GM12878 (cell line): Measurements from ENCODE around the gene SMAP1. TPM values are rescaled to one million over a fixed set of nuclear protein-coding genes. Genes with fewer than 3 reads are reported as not detected.
A peak's percentile ranks its signal among the peaks of the same experiment; 100 is the strongest.

ENCODE experiments used
- BACH1 ChIP-seq: fragments of 450-650 bp; IDR thresholded peaks from 2 replicates; pipeline ENCODE4 v1.6.1; 2017; ENCODE audit warnings: mild to moderate bottlenecking, borderline replicate concordance
- DPF2 ChIP-seq: fragments of 450-650 bp; IDR thresholded peaks from 2 replicates; pipeline ENCODE4 v1.6.1; 2017; ENCODE audit warnings: mild to moderate bottlenecking
- EED ChIP-seq: sonication (generic); IDR thresholded peaks from 2 replicates; pipeline ENCODE4 v1.6.1; 2016; ENCODE audit warnings: antibody characterized with exemption, low read depth
- GABPA ChIP-seq: IDR thresholded peaks from 2 replicates; pipeline ENCODE4 v1.6.1; 2014; ENCODE audit warnings: antibody characterized with exemption, low read depth, mild to moderate bottlenecking, inconsistent platforms
- HCFC1 ChIP-seq: fragments of 150-350 bp; IDR thresholded peaks from 2 replicates; pipeline ENCODE4 v1.6.1; 2014; ENCODE audit warnings: low read length
- HDGF ChIP-seq: fragments of 450-650 bp; IDR thresholded peaks from 2 replicates; pipeline ENCODE4 v1.6.1; 2016; ENCODE audit warnings: antibody characterized with exemption
- HSF1 ChIP-seq: fragments of 150-350 bp; IDR thresholded peaks from 2 replicates; pipeline ENCODE4 v1.6.1; 2014; ENCODE audit warnings: mild to moderate bottlenecking, low read depth, low read length
- MEF2B ChIP-seq: fragments of 450-650 bp; IDR thresholded peaks from 2 replicates; pipeline ENCODE4 v1.6.1; 2018; ENCODE audit warnings: mild to moderate bottlenecking, moderate library complexity; ENCODE audit not compliant: partially characterized antibody, poor library complexity, severe bottlenecking
- MTA2 ChIP-seq: fragments of 450-650 bp; IDR thresholded peaks from 2 replicates; pipeline ENCODE4 v1.6.1; 2016; ENCODE audit warnings: low read depth, mild to moderate bottlenecking, moderate library complexity
- NFXL1 ChIP-seq: fragments of 450-650 bp; IDR thresholded peaks from 2 replicates; pipeline ENCODE4 v1.6.1; 2017; ENCODE audit warnings: antibody characterized with exemption, mild to moderate bottlenecking, borderline replicate concordance
- NFYA ChIP-seq: IDR thresholded peaks from 2 replicates; pipeline ENCODE4 v1.6.1; 2011; ENCODE audit warnings: low read depth, mild to moderate bottlenecking, low read length, improper control_type of control experiment, borderline replicate concordance
- NR2F1 ChIP-seq: fragments of 450-650 bp; conservative IDR thresholded peaks from 2 replicates; pipeline ENCODE4 v1.6.1; 2017; ENCODE audit warnings: mild to moderate bottlenecking
- PAX5 ChIP-seq: IDR thresholded peaks from 2 replicates; pipeline ENCODE4 v1.6.1; 2011; ENCODE audit warnings: low read depth, low read length, borderline replicate concordance
- RBBP5 ChIP-seq: fragments of 200-600 bp; sonication (generic); conservative IDR thresholded peaks from 2 replicates; pipeline ENCODE4 v1.6.1; 2016
- RCOR1 ChIP-seq: conservative IDR thresholded peaks from 2 replicates; pipeline ENCODE4 v1.6.1; 2012; ENCODE audit warnings: low read depth, low read length, improper control_type of control experiment
- RELB ChIP-seq: fragments of 450-650 bp; IDR thresholded peaks from 2 replicates; pipeline ENCODE4 v1.6.1; 2017; ENCODE audit warnings: low read depth, mild to moderate bottlenecking, moderate library complexity
- SMAD5 ChIP-seq: IDR thresholded peaks from 2 replicates; pipeline ENCODE4 v1.6.1; 2016; ENCODE audit warnings: antibody characterized with exemption, low read depth
- SP1 ChIP-seq: IDR thresholded peaks from one replicate; pipeline ENCODE4 v1.6.1; 2011; ENCODE audit warnings: low read depth, low read length
- SREBF1 ChIP-seq: IDR thresholded peaks from 2 replicates; pipeline ENCODE4 v1.6.1; 2012; ENCODE audit warnings: mild to moderate bottlenecking, low read length
- TCF12 ChIP-seq: IDR thresholded peaks from 2 replicates; pipeline ENCODE4 v1.6.1; 2011; ENCODE audit warnings: low read depth, mild to moderate bottlenecking, low read length
- TCF3 ChIP-seq: IDR thresholded peaks from 2 replicates; pipeline ENCODE4 v1.6.1; 2012; ENCODE audit warnings: low read depth, mild to moderate bottlenecking, low read length, borderline replicate concordance; ENCODE audit not compliant: insufficient read depth
- ZNF274 ChIP-seq: IDR thresholded peaks from one replicate; pipeline ENCODE4 v1.8.0; 2011; ENCODE audit not compliant: insufficient read length, insufficient read depth
- ZNF687 ChIP-seq: fragments of 450-650 bp; IDR thresholded peaks from 2 replicates; pipeline ENCODE4 v1.6.1; 2017; ENCODE audit warnings: mild to moderate bottlenecking, moderate library complexity
- ZZZ3 ChIP-seq: IDR thresholded peaks from 2 replicates; pipeline ENCODE4 v1.6.1; 2011; ENCODE audit warnings: low read depth; ENCODE audit not compliant: control insufficient read depth, insufficient read length
- polyA plus RNA-seq, 11 experiments: library from polyadenylated mRNA; depleted of rRNA in 4 of 11; unstranded in 6 of 11; stranded (reverse) in 5 of 11; fragments of >200 nt; fragmentation: Nextera tagmentation in 4 of 11; fragmentation: Illumina TruSeq in 1 of 11; extraction: Ambion mirVana in 4 of 11; extraction: Trizol in 1 of 11; gene quantifications; 1 replicate in 1 of 11; 2 replicates in 10 of 11; pipeline versions ENCODE4 v1.2.1 to v1.2.3, GENCODE V29; 2011 to 2016; ENCODE audit warnings: inconsistent platforms in 2 of 11, missing spikeins in 2 of 11, low read depth in 1 of 11
- total RNA-seq, 4 experiments: library from RNA; depleted of rRNA in 3 of 4; stranded (reverse); fragments of >200 nt in 3 of 4; fragmentation: Illumina TruSeq in 1 of 4; extraction: Trizol in 1 of 4; gene quantifications; 2 replicates each; pipeline versions ENCODE4 v1.2.1 to v1.2.3, GENCODE V29; 2013 to 2021
- TF ChIP-seq, protein P1 (sequence below): IDR thresholded peaks from 2 replicates; pipeline ENCODE4 v1.6.1; 2012; ENCODE audit warnings: low read depth, low read length, improper control_type of control experiment

SMAP1 gene
- total and polyA plus RNA-seq, 10 of the 15 experiments (the other 5 are each of a cell fraction or from before 2014, with no cell fraction given) = 13.7 to 33.9 (median 25.3) TPM

DNA sequence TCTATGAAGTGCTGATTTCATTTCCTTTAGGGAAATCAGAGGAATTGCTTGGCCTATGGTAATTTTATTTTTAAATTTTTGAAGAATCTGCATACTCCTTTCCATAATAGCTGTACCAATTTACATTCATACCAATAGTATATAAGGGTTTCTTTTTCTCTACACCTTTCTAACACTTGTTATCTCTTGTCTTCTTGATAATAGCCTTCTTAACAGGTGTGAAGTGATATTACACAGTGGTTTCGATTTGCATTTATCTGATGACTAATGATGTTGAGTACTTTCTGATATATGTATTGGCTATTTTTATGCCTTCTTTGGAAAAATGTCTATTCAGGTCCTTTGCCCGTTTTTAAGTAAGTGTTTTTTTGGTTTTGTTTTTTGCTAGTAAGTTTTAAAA is 40.8 kb downstream of the SMAP1 start (continued):
- TF ChIP-seq ZNF274 = no peak
- 0 out of 2 replicates have a peak, but pooled peaks have one; percentile 23 for TF ChIP-seq NR2F1
- TF ChIP-seq HSF1 = no peak
- TF ChIP-seq RELB = 0 out of 2 replicates have a peak, but pooled peaks have one; percentile 36
- no peak for TF ChIP-seq RBBP5
- no peak for TF ChIP-seq PAX5
- no peak for TF ChIP-seq EED
- no peak for TF ChIP-seq NFXL1
- TF ChIP-seq HDGF = no peak
- TF ChIP-seq DPF2 = no peak
- TF ChIP-seq NFYA = no peak
- TF ChIP-seq, protein P1, sequence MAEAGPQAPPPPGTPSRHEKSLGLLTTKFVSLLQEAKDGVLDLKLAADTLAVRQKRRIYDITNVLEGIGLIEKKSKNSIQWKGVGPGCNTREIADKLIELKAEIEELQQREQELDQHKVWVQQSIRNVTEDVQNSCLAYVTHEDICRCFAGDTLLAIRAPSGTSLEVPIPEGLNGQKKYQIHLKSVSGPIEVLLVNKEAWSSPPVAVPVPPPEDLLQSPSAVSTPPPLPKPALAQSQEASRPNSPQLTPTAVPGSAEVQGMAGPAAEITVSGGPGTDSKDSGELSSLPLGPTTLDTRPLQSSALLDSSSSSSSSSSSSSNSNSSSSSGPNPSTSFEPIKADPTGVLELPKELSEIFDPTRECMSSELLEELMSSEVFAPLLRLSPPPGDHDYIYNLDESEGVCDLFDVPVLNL = no peak
- no peak for TF ChIP-seq SREBF1
- TF ChIP-seq BACH1 = peak; percentile 54; the same call in 1 of the 2 replicates
- TF ChIP-seq MTA2 = peak; percentile 90
- TF ChIP-seq HCFC1 = no peak
- TF ChIP-seq SMAD5 = no peak
- no peak for TF ChIP-seq ZZZ3
- no peak for TF ChIP-seq SP1
- peak; percentile 43 for TF ChIP-seq MEF2B
- TF ChIP-seq TCF3 = no peak
- no peak for TF ChIP-seq ZNF687
- no peak for TF ChIP-seq GABPA
- no peak for TF ChIP-seq RCOR1
- no peak for TF ChIP-seq TCF12
